ENCODE results near the gene RBFOX2. TPM values are rescaled to one million over a fixed set of nuclear protein-coding genes. Genes with fewer than 3 reads are reported as not detected.

The RBFOX2 gene
- total and polyA plus RNA-seq, 2 of the 13 experiments (the other 11 are each of a cell fraction or from before 2014, with no cell fraction given) = 37.3 to 40.4 TPM

DNA sequence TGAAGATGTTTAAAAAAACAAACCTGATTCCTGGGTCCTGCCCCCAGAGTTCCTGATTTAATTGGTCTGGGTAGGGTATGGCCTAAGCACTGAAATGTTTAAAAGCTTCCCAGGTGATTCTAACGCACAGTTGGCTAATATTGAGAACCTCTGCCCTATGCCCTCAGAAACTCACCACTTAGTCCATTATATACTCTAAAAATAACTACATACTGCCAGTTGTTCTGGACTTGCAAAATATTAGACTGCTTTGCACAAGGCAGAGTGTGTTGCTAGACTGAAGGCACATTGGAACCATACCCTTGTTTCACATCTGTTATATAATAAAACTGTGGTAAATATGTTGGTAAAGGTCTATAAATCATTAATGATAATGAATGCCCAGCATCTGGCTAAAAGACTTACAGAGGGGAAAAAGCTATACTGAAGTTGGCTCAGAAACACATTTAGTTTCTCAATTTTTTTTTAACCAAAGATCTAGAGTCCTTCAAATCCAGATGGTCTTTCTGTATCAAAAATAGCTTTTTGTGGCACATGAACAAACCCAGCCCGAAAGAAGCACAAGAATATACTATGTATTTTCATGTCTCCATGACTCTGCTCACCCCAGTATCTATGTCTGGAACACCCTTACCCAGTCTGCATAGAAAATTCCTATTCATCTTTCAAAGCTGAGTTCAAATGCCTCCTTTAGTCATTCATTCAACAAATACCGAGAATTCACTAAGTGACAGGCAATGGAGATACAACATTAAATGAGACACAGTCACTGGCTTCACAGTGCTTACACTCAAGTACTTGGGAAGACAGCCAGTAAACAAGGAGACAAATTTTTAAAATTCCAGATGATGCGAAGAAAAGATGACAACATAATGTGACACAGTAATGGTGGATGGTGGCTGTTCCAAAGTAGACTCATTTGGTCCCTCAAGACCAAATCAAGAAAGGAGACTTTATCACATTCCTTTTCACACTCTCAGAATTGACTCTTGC lies 44.1 kb downstream of the RBFOX2 start:
- ChIA-PET CTCF (ENCODE audit: low intra/inter-chr PET ratio, low total read pairs) (no interaction called here), POLR2A (no interaction called here)
- Histone ChIP-seq H3K27me3 (ENCODE audit: control insufficient read depth in 1 of 2, insufficient read depth in 2 of 2, low read length in 2 of 2) (no peaks in the 10 kb centered on the region), H3K4me3 (replicated peaks in 1 of 3; ENCODE audit: insufficient read depth in 1 of 3, low read depth in 2 of 3, low read length in 3 of 3) (no peak overlapping the region), H3K9ac (ENCODE audit: insufficient read depth, low read depth, low read length) (no peak overlapping the region), H3K4me1 (ENCODE audit: insufficient read depth, low read length) (peaks cover 70% of the 10 kb centered on the region), H3K36me3 (replicated peaks in 1 of 2; ENCODE audit: control insufficient read depth in 1 of 2, insufficient read depth in 2 of 2, low read length in 2 of 2) (no peaks in the 10 kb centered on the region; a peak in 1 of 5 replicates), H3K27ac (ENCODE audit: extremely low read length, insufficient read depth, low read length) (no peak overlapping the region), H3K4me2 (ENCODE audit: low read depth, low read length) (no peak overlapping the region), H3K9me3 (ENCODE audit: low read length) (no peaks in the 10 kb centered on the region), H3K79me2 (ENCODE audit: insufficient read depth, low read length) (peaks cover 26% of the 10 kb centered on the region), H4K20me1 (ENCODE audit: insufficient read depth, low read length) (no peaks in the 10 kb centered on the region), H2AFZ (ENCODE audit: low read length) (no peak overlapping the region)
- in situ Hi-C loops (cut with HindIII; ENCODE audit: extremely low pct_ligation_motif_present, low pct_unique_long_range_greater_than_20kb) (no loop called here), intact Hi-C loops (cut with micrococcal nuclease; ENCODE audit: unreplicated experiment) (no loop called here)
- 96% methylated on average over 4 of the region's 4 CpGs for WGBS (ENCODE audit: low lambda C conversion rate)
- BruUV-seq (replicated peaks) = no TSS peak
- no peak for FAIRE-seq
- DNase-seq (ENCODE audit: low spot score) = no peak
- ATAC-seq = no peak
- TF ChIP-seq SETDB1 (CRISPR knock-in tag; IDR thresholded peaks at IDR 0.05; ENCODE audit: borderline replicate concordance) = no peak
- TF ChIP-seq KDM5B (CRISPR knock-in tag; IDR thresholded peaks at IDR 0.05; ENCODE audit: borderline replicate concordance) = no peak
- TF ChIP-seq ZNF546 (CRISPR knock-in tag; conservative IDR thresholded peaks at IDR 0.05) = no peak
- TF ChIP-seq, protein P1, sequence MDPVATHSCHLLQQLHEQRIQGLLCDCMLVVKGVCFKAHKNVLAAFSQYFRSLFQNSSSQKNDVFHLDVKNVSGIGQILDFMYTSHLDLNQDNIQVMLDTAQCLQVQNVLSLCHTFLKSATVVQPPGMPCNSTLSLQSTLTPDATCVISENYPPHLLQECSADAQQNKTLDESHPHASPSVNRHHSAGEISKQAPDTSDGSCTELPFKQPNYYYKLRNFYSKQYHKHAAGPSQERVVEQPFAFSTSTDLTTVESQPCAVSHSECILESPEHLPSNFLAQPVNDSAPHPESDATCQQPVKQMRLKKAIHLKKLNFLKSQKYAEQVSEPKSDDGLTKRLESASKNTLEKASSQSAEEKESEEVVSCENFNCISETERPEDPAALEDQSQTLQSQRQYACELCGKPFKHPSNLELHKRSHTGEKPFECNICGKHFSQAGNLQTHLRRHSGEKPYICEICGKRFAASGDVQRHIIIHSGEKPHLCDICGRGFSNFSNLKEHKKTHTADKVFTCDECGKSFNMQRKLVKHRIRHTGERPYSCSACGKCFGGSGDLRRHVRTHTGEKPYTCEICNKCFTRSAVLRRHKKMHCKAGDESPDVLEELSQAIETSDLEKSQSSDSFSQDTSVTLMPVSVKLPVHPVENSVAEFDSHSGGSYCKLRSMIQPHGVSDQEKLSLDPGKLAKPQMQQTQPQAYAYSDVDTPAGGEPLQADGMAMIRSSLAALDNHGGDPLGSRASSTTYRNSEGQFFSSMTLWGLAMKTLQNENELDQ (CRISPR knock-in tag; IDR thresholded peaks at IDR 0.05; ENCODE audit: borderline replicate concordance) = no peak
- TF ChIP-seq, protein P2, sequence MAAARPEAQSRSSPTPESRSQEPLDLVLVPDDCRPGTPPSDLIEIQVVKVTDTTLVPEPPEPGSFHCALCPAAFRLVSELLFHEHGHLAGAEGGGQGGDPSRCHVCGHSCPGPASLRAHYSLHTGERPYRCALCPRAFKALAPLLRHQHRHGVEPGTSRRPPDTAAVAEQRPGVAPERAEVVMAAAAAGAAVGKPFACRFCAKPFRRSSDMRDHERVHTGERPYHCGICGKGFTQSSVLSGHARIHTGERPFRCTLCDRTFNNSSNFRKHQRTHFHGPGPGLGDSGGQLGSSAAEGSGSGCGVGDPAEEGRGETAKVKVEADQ (CRISPR knock-in tag; IDR thresholded peaks at IDR 0.05; ENCODE audit: borderline replicate concordance) = no peak
- no peak for TF ChIP-seq ATM (IDR thresholded peaks at IDR 0.05; ENCODE audit: borderline replicate concordance)
- no peak for TF ChIP-seq HNRNPH1 (optimal IDR thresholded peaks at IDR 0.05; ENCODE audit: low read depth, low read length)
- no peak for TF ChIP-seq ZNF296 (CRISPR knock-in tag; conservative IDR thresholded peaks at IDR 0.05)
- TF ChIP-seq ZNF292 (CRISPR knock-in tag; IDR thresholded peaks at IDR 0.05; ENCODE audit: borderline replicate concordance, low read depth) = no peak
- no peak for TF ChIP-seq HMGA1 (CRISPR knock-in tag; conservative IDR thresholded peaks at IDR 0.05)
- TF ChIP-seq, protein P3, sequence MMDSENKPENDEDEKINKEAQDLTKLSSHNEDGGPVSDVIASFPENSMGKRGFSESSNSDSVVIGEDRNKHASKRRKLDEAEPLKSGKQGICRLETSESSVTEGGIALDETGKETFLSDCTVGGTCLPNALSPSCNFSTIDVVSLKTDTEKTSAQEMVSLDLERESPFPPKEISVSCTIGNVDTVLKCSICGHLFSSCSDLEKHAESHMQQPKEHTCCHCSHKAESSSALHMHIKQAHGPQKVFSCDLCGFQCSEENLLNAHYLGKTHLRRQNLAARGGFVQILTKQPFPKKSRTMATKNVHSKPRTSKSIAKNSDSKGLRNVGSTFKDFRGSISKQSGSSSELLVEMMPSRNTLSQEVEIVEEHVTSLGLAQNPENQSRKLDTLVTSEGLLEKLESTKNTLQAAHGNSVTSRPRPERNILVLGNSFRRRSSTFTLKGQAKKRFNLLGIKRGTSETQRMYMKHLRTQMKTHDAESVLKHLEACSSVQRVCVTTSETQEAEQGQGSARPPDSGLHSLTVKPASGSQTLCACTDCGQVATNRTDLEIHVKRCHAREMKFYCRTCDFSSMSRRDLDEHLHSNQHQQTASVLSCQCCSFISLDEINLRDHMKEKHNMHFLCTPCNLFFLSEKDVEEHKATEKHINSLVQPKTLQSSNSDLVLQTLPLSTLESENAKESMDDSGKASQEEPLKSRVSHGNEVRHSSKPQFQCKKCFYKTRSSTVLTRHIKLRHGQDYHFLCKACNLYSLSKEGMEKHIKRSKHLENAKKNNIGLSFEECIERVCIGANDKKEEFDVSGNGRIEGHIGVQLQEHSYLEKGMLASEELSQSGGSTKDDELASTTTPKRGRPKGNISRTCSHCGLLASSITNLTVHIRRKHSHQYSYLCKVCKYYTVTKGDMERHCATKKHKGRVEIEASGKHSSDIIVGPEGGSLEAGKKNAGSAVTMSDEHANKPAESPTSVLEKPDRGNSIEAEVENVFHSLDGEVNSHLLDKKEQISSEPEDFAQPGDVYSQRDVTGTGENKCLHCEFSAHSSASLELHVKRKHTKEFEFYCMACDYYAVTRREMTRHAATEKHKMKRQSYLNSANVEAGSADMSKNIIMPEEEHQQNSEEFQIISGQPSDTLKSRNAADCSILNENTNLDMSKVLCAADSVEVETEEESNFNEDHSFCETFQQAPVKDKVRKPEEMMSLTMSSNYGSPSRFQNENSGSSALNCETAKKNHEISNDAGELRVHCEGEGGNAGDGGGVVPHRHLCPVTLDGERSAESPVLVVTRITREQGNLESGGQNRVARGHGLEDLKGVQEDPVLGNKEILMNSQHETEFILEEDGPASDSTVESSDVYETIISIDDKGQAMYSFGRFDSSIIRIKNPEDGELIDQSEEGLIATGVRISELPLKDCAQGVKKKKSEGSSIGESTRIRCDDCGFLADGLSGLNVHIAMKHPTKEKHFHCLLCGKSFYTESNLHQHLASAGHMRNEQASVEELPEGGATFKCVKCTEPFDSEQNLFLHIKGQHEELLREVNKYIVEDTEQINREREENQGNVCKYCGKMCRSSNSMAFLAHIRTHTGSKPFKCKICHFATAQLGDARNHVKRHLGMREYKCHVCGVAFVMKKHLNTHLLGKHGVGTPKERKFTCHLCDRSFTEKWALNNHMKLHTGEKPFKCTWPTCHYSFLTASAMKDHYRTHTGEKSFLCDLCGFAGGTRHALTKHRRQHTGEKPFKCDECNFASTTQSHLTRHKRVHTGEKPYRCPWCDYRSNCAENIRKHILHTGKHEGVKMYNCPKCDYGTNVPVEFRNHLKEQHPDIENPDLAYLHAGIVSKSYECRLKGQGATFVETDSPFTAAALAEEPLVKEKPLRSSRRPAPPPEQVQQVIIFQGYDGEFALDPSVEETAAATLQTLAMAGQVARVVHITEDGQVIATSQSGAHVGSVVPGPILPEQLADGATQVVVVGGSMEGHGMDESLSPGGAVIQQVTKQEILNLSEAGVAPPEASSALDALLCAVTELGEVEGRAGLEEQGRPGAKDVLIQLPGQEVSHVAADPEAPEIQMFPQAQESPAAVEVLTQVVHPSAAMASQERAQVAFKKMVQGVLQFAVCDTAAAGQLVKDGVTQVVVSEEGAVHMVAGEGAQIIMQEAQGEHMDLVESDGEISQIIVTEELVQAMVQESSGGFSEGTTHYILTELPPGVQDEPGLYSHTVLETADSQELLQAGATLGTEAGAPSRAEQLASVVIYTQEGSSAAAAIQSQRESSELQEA (CRISPR knock-in tag; IDR thresholded peaks at IDR 0.05; ENCODE audit: not compliant biosample characterization) = no peak
